ENCODE measurements around the gene LRRFIP1.

GRCh38 chr2:237752761-237753165, 125.4 kb downstream of the LRRFIP1 start:
- TF ChIP-seq CTCF (IDR thresholded peaks at IDR 0.05; ENCODE audit: borderline replicate concordance, extremely low read depth, low read length, poor library complexity, severe bottlenecking), result no peak
- no peak for TF ChIP-seq EZH2 (IDR thresholded peaks at IDR 0.05; ENCODE audit: borderline replicate concordance, low read depth, low read length, severe bottlenecking)
